GM12892 (cell line): ENCODE measurements around the gene CCNYL1.

Source experiments
- POLR2A ChIP-seq: IDR thresholded peaks from 2 replicates; pipeline ENCODE4 v1.6.1; 2011; ENCODE audit warnings: low read depth, low read length, control low read depth
- POLR2AphosphoS5 ChIP-seq: IDR thresholded peaks from 2 replicates; pipeline ENCODE4 v1.6.1; 2011; ENCODE audit warnings: low read depth, low read length, control low read depth
- TAF1 ChIP-seq: IDR thresholded peaks from 2 replicates; pipeline ENCODE4 v1.6.1; 2011; ENCODE audit warnings: low read depth, mild to moderate bottlenecking, control low read depth, low read length, borderline replicate concordance

GRCh38 chr2:207725873-207726578 is 14.6 kb downstream of the CCNYL1 start:
- TF ChIP-seq TAF1 (no peak), POLR2AphosphoS5 (no peak), POLR2A (no peak)
